ENCODE data around the gene CASQ1.

- TF ChIP-seq POLR2A (IDR thresholded peaks at IDR 0.05) (no peak), CTCF (IDR thresholded peaks at IDR 0.05) (no peak)
Observed at GRCh38 chr1:160209321-160210046, 19.1 kb downstream of the CASQ1 start.

All from right lobe of liver (tissue), 4 donors.